HG02973 (cell line): Measurements from ENCODE around the gene TMEM63C.
"Not testable (repeated sequence)": the region's sequence is repeated elsewhere in the genome, so short reads cannot be mapped to it uniquely, and the experiment has no call there.

Source experiments
- ATAC-seq: cut with Tn5 transposase; IDR thresholded peaks from one replicate; pipeline ENCODE4 v1.9.1; 2021; ENCODE audit warnings: moderate library complexity; ENCODE audit not compliant: unreplicated experiment

The TMEM63C gene

GRCh38 chr14:77153802-77154201 lies 27.8 kb upstream of the TMEM63C start:
- ATAC-seq = no peak

GRCh38 chr14:77154421-77154820 lies 27.2 kb upstream of the TMEM63C start:
- no peak for ATAC-seq

- ATAC-seq = no peak
Observed at GRCh38 chr14:77155083-77155482, 26.5 kb upstream of the TMEM63C start.

- ATAC-seq = no peak
Observed at GRCh38 chr14:77157740-77158139, 23.9 kb upstream of the TMEM63C start.

DNA sequence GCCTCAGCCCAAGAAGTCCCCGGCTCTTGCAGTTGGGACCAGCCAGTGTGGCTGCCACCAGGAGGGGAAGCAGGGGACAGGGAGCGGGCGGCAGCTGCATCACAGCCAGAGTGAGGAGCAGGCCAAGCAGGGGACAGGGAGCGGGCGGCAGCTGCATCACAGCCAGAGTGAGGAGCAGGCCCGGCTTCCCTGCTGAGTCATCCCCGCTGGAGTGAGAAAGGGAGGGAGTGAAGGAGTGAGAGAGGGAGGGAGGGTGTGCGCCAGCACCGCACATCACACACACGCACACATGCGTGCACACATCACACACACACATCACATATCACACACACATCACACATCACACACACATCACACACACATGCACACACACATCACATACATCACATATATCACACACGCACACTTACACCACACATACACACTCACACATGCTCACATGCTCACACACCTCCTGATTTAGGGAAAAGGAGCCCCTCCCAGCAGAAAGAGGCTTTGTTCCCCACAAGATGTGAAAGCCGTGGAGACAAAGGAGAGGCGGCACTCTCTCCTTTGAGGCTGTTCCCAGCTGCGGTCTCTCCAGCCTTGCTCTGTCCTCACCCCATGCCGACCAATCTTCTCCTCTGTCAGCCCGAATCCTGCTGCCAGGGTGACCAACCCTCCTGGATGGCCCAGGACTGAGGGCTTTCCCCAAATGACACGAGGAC lies 23.3 kb upstream of the TMEM63C start:
- ATAC-seq = no peak

GRCh38 chr14:77158882-77159255 lies 22.7 kb upstream of the TMEM63C start:
- ATAC-seq = no peak

- no peak for ATAC-seq
Observed at GRCh38 chr14:77161011-77161410, 20.6 kb upstream of the TMEM63C start.

DNA sequence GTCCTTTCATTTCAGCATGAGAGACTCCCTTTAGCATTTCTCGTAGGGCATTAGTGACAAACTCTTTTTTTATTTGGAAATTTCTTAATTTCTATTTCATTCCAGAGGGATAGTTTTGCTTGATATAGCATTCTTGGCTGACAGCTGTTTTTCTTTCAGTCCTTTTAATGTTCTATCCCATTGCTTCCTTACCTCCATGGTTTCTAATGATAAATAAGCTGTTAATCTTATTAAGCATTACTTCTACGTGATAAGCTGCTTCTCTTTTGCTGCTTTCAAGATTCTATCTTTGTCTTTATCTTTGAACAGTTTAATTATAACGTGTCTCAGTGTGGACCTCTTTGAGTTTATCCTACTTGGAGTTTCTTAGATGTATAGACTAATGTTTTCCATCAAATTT lies 11.6 kb upstream of the TMEM63C start:
- no peak for ATAC-seq

DNA sequence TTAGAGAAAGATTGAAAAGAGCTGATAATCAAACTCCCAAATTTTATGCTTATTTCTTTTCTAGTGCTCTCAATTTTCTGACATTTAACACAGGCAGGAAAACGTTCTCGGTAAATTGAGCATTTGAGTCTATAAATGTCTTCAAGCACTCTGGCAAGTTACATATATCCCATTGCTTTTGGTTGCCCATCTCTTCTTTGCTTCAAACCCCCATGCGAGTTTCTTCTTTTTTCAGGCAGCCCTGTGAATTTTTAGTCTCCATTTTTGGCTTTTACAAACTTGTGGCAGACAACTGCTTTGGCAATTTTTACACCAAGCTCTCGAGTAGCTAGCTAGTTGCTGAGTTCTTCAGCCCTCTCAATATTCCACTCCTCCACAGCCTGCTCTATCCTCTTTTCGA lies 8.7 kb upstream of the TMEM63C start:
- ATAC-seq = no peak

DNA sequence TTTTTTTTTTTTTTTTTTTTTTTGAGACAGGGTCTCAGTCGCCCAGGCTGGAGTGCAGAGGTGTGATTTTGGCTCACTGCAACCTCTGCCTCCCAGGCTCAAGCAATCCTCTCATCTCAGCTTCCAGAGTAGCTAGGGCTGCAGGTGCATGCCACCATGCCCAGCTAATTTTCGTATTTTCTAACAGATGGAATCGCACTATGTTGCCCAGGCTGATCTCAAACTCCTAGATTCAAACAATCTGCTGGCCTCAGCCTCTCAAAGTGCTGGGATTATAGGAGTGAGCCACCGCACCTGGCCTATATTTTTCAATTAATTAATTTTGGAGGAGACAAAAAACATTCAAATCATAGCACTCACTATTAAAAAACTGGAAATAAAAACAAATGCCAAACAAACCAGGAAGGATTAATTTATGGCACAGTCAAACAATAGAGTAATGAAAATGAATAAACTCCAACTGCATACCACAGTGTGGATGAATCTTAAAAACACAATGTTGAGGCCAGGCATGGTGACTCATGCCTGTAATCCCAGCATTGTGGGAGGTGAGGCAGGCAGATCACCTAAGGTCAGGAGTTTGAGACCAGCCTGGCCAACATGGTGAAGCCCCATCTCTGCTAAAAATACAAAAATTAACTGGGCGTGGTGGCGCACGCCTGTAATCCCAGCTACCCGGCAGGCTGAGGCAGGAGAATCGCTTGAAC lies 7.5 kb upstream of the TMEM63C start:
- ATAC-seq = not testable (repeated sequence)

DNA sequence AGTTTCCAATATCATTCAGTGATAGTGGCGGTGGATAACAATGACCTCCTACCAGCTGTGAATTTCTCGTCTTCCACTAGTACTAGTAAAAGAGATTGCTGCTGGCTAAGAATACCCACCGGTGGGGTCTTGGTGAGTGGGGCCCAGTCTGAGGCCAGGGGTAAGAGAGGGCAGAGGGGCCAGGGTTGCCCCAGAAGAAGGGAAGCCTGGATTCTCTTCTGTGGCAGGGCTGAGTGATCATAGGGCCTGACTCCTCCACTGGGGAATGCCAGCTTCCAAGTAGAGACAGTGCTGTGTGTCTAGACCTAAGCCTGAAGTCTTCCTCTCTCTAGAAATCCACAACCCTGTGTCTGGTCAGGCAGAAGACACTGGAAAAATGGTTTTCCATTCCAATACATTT lies 5.8 kb upstream of the TMEM63C start:
- ATAC-seq = no peak

DNA sequence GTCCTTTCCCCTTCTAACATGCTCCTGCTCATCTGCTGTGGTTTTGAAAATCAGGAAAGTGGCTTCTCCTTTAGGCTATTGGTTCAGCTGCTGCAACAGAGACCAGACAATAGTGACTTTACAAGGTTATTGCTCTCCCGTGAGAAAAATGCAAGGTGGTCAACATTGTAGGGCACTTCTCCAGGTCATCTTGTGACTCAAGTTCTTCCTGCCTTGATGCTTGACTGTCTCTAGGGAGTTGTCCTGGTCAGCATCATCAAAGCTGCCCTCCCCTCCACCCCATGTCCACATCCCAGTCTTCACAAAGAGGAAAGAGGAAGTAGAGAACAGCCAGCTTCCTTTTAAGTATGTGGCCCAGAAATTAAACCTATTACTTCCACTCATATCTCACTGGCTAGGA lies 3.9 kb upstream of the TMEM63C start:
- ATAC-seq = no peak

DNA sequence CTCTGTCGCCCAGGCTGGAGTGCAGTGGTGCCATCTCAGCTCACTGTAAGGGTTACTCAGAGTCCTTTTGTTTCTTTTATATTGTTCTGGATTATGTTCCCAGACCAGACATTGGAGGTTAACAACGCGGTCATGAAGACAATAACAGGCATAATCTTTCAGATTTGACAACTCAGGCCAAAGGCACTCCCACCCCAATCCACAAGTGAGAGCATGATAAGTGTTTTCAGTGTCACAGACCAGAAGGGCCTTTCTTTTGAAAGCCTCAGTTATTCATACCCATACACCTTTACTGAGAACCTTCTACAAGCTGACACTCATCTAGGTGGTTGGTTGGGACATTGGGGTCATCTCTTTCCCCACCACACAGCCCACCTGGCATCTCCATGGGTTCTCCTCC lies 2.9 kb upstream of the TMEM63C start:
- no peak for ATAC-seq

GRCh38 chr14:77180726-77181602 lies 634 bp upstream of the TMEM63C start:
- no peak for ATAC-seq

GRCh38 chr14:77183896-77184295 lies 2.3 kb downstream of the TMEM63C start:
- no peak for ATAC-seq

DNA sequence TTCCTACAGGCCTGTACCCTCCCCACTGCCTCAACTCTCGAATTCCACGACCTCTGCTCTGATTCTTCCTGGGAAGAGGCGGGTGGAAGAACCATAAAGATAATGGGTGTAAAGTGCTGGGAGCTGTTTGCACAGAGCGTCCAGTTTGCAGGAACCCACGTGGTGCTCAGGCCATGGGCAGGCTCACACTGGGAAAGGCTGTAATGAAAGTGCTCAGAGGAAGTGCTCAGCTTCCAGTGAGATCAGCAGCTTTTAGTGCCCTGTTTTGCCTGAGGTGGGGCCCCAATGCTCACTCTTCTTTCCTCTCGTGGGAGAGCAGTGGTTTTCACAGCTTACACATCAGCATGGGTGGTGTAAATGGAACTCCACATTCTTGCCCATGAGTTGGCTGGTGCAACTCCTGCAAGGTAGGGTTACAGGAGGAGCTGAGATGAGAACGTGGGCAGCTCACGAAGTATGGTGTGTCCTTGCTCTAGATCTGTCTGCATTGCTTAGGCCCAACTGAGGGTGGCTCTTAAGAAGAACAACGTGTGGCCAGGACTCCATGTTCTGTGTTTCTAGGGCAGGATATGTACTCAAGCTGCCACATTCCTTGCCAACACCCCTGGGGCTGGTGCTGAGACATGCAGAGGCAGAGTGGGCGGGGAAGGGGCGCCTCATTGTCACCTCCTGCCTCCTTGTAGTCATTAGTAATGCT lies 2.9 kb downstream of the TMEM63C start:
- ATAC-seq = no peak

- ATAC-seq = no peak
Observed at GRCh38 chr14:77185093-77185465, 3.5 kb downstream of the TMEM63C start.

GRCh38 chr14:77186911-77187648 lies 5.5 kb downstream of the TMEM63C start:
- ATAC-seq = no peak

DNA sequence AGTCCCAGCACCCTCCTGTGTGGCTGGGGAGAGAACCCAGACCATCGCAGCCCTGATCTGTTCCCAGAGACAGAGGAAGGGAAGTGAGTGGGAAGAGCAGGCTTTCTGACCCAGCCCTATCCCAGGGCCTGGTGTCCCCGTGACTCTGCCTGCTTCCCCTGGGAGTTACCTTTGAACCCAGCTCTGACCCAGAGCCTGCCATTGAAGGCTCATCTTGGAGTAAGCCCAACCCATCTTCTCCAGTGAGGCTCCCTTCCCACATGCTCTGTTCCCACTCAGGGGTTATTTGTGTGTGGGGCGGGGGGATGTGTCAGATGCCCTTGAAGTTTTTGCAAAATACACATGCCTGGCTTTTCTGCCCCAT lies 6.0 kb downstream of the TMEM63C start:
- ATAC-seq = no peak

DNA sequence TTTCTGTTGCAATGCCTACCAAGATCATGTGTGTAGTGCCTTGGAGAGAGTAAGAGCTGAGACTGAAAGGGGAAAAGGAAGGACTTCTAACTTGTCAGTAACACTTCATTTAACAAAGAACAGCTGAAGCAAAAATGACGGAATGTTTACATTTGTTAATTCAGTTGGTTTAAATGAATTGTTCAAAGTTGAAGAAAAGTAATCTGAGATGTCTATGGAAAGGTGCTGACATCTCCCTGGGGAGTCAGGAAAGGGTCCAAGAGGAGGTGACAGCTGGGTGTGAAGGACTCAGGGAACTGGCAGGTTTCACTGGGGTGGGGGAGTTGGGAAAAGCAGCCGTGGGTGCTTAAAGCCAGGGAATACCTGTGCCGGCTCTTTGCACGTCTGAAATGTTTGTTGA lies 7.9 kb downstream of the TMEM63C start:
- no peak for ATAC-seq

- ATAC-seq = no peak
Observed at GRCh38 chr14:77190977-77191376, 9.4 kb downstream of the TMEM63C start.
